ENCODE measurements around the gene PADI4. TPM values are rescaled to one million over a fixed set of nuclear protein-coding genes. Genes with fewer than 3 reads are reported as not detected.

PADI4 gene
- total RNA-seq, 8 experiments from 2014 or later, result 0.38 to 0.66 TPM; not detected in 6

DNA sequence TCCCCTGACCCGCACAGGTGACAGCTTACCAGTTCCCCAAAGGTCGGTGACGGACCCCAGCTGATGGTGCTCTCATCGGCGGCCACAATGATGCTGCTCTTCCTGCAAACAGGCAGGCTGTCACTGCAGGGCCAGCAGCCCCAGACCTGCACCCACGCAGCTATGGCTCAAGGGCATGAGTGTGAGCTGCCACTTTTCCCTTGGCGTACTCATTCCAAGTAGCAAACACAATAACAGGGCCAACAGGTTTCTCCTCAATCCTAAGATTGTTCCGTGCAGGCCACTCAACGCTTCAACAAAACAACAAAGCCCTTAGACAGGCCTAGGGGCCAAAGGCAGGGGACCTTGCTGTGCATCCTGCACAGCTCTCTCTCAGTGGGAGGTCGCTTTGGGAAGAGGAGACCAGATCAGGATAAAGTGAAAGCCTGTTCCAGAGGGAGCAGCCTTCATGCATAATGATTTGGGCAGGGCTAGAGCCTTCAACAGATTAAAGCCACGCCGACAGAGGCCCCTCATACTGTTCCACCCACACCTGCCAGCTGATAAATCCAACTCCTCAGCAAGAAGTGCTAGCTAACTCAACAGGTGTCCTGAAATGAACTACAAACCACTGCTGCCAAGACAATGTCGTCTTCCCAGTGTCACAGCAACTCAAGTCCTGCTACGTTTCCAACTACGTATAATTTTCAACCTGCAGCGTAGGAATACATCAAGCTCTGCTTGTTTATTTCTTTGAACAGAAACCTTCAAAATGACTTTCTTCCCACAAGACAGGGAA is 104.3 kb downstream of the PADI4 start:
- WGBS, 10 experiments, result 80 to 98% (median 93%) methylated on average over 2 to 16 of the region's 16 CpGs
- ATAC-seq (replicated peaks in 6 of 8), result no peak
- in situ Hi-C loops (cut with MboI; ENCODE audit: low pct_unique_long_range_greater_than_20kb in 2 of 9, low sequenced_read_pairs in 9 of 9, unreplicated experiment in 9 of 9), result loop anchor here in 2 of 9 experiments (25.0 kb wide), 2 partner anchors 200 to 300 kb away; partner anchors contain the start of gene PADI2 (in 2 of the 2)
- no peaks in the 10 kb centered on the region for H3K4me1 ChIP-seq (replicated peaks in 1 of 2)
- no peak overlapping the region for H3K27ac ChIP-seq
- H3K4me3 ChIP-seq, result no peak overlapping the region

Other genes with a start within 250 kb of the PADI4 start
- 1 to 10 TPM in 7 of 8 experiments, under 1 TPM in 1; 0.92 to 5.3 (median 2.0) TPM for gene PADI2, start 188.7 kb upstream of the PADI4 start, total RNA-seq
- 1 to 10 TPM in 2 of 8 experiments, under 1 TPM in 5, not detected in 1; 0.05 to 1.1 (median 0.29) TPM for gene PADI1, start 103.1 kb upstream of the PADI4 start, total RNA-seq
- gene PADI3, start 59.1 kb upstream of the PADI4 start, total RNA-seq, result under 1 TPM in 4 of 8 experiments, not detected in 4; 0.04 to 0.14 (median 0.12) TPM
- under 1 TPM in 1 of 8 experiments, not detected in 7; 0.09 TPM for gene PADI6, start 64.0 kb downstream of the PADI4 start, total RNA-seq
- 100 to 1,000 TPM in 3 of 8 experiments, 10 to 100 TPM in 5; 37.9 to 192 (median 49.3) TPM for gene RCC2, start 131.5 kb downstream of the PADI4 start, total RNA-seq
- 10 to 100 TPM in 6 of 8 experiments, 1 to 10 TPM in 2; 2.5 to 41.4 (median 26.1) TPM for gene ARHGEF10L, start 231.5 kb downstream of the PADI4 start, total RNA-seq

Data from motor neuron (in vitro differentiated cells).